ENCODE results near the gene SIRT1. TPM values are rescaled to one million over a fixed set of nuclear protein-coding genes. Genes with fewer than 3 reads are reported as not detected.
"Not testable (repeated sequence)": the region's sequence is repeated elsewhere in the genome, so short reads cannot be mapped to it uniquely, and the experiment has no call there.

SIRT1 gene
- total RNA-seq, 2 donors from 2014 or later = 9.6 to 34.7 TPM

GRCh38 chr10:67959839-67960476 lies 75.5 kb downstream of the SIRT1 start:
- ATAC-seq (ENCODE audit: insufficient number of reproducible peaks, low FRiP score, low read depth) (no peak), DNase-seq (ENCODE audit: low spot score) (no peak)
- Histone ChIP-seq H3K27me3 (replicated peaks; ENCODE audit: insufficient read depth) (no peaks in the 10 kb centered on the region), H3K9me3 (no peaks in the 10 kb centered on the region), H3K27ac (no peak overlapping the region), H3K4me3 (no peak overlapping the region), H3K36me3 (peaks cover 3% of the 10 kb centered on the region), H3K4me1 (ENCODE audit: control insufficient read depth in 1 of 2, low read depth in 2 of 2) (no peaks in the 10 kb centered on the region)
- TF ChIP-seq CTCF (IDR thresholded peaks at IDR 0.05) = no peak

GRCh38 chr10:67965456-67965855 lies 81.0 kb downstream of the SIRT1 start:
- Histone ChIP-seq H3K27ac (no peak overlapping the region), H3K4me1 (ENCODE audit: control insufficient read depth in 1 of 2, low read depth in 2 of 2) (no peaks in the 10 kb centered on the region), H3K9me3 (no peaks in the 10 kb centered on the region), H3K27me3 (replicated peaks; ENCODE audit: insufficient read depth) (no peaks in the 10 kb centered on the region), H3K4me3 (no peak overlapping the region), H3K36me3 (peaks cover 14% of the 10 kb centered on the region)
- ATAC-seq (ENCODE audit: insufficient number of reproducible peaks, low FRiP score, low read depth) (no peak), DNase-seq (ENCODE audit: low spot score) (no peak)
- no peak for TF ChIP-seq CTCF (IDR thresholded peaks at IDR 0.05)

- H3K4me1 ChIP-seq (ENCODE audit: control insufficient read depth in 1 of 2, low read depth in 2 of 2); DNase-seq (ENCODE audit: low spot score); ATAC-seq (ENCODE audit: insufficient number of reproducible peaks, low FRiP score, low read depth); H3K27ac ChIP-seq; H3K27me3 ChIP-seq (replicated peaks; ENCODE audit: insufficient read depth); H3K9me3 ChIP-seq; H3K4me3 ChIP-seq: not testable (repeated sequence)
- H3K36me3 ChIP-seq = peaks cover 17% of the 10 kb centered on the region
Observed at GRCh38 chr10:67966035-67966434, 81.6 kb downstream of the SIRT1 start.

Other genes starting within 250 kb of the SIRT1 start
- 1 to 10 TPM in 1 of 2 donors, under 1 TPM in 1; 0.95 to 1.2 TPM for gene CTNNA3, start 188.5 kb upstream of the SIRT1 start, total RNA-seq
- 1 to 10 TPM; 1.2 to 5.1 TPM for gene DNAJC12, start 46.5 kb upstream of the SIRT1 start, total RNA-seq
- gene HERC4, start 190.6 kb downstream of the SIRT1 start, total RNA-seq = 10 to 100 TPM; 60.2 to 83.7 TPM
- gene MYPN, start 224.8 kb downstream of the SIRT1 start, total RNA-seq = not detected

Measured in thoracic aorta (tissue), 2 donors.